ENCODE measurements around the gene POLR2C.

GRCh38 chr16:57471209-57471608, 8.7 kb downstream of the POLR2C start:
- TF ChIP-seq CREB1 (IDR thresholded peaks at IDR 0.05; ENCODE audit: low read depth): no peak
- TF ChIP-seq CEBPB (IDR thresholded peaks at IDR 0.05): no peak

All from Ishikawa (cell line).